Measurements from ENCODE around the gene ULK4.
"Not testable (repeated sequence)": the region's sequence is repeated elsewhere in the genome, so short reads cannot be mapped to it uniquely, and the experiment has no call there.

The ULK4 gene

GRCh38 chr3:41434781-41435180, 527.1 kb downstream of the ULK4 start:
- DNase-seq (ENCODE audit: low spot score): no peak

GRCh38 chr3:41431386-41431785, 530.5 kb downstream of the ULK4 start:
- no peak for DNase-seq (ENCODE audit: low spot score)

DNA sequence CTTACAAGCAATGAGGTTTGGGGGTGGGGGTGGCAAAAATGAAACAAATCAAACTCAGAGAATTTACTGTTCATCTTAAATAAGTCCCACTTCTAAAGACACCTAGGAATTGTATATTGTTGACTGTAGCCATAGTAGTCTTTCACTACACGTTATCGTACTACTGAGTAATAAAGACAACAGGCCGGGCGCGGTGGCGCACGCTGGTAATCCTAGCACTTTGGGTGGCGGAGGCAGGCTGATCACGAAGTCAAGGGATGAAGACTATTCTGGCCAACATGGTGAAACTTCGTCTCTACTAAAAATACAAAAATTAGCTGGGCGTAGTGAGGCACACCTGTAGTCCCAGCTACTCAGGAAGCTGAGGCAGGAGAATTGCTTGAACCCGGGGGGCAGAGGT, 531.0 kb downstream of the ULK4 start:
- no peak for DNase-seq (ENCODE audit: low spot score)

DNA sequence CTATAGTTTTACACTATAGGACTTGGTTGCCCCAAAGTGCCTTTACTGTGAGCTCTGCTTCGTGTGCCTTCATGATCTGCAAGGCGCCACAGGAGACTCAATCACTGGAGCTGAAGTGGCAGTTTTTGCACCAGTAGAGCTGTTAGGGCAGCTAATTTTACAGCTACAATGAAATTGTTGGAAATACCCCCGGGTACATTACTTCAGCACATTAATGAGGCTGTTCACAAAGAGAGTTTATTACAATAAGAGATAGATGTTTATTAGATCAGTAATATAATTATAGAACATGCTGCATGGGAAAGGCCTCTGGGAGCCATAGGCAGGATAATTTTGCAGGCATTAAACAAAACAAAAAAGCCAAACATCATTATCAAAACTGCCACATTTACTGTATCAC, 531.5 kb downstream of the ULK4 start:
- no peak for DNase-seq (ENCODE audit: low spot score)

GRCh38 chr3:41426485-41426884, 535.4 kb downstream of the ULK4 start:
- DNase-seq (ENCODE audit: low spot score): no peak

- DNase-seq (ENCODE audit: low spot score): no peak
These were observed 537.2 kb downstream of the ULK4 start for GRCh38 chr3:41424543-41425300.

- no peak for DNase-seq (ENCODE audit: low spot score)
These were observed 542.1 kb downstream of the ULK4 start for GRCh38 chr3:41419809-41420208.

GRCh38 chr3:41418961-41419691, 542.8 kb downstream of the ULK4 start:
- DNase-seq (ENCODE audit: low spot score): no peak

DNA sequence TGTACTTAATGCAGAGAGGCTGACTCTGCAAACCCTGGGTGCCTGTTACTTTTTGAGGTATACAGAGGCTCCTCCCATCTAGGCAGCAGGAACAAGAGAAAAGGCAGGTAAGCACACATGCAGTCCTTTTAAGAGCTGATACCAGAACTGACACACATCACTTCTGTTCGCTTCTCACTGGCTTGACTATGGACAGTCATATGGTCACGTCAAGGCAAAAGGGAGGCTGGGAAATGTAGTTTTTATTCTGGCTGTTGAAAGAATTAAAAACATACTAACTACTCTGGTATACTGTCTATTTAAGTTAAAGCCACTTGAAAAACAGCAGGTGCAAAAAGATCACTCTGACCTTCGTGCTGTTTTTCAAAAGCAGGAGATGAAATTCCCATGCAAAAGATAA, 544.3 kb downstream of the ULK4 start:
- no peak for DNase-seq (ENCODE audit: low spot score)

- DNase-seq (ENCODE audit: low spot score): no peak
These were observed 550.8 kb downstream of the ULK4 start for GRCh38 chr3:41411065-41411464.

DNA sequence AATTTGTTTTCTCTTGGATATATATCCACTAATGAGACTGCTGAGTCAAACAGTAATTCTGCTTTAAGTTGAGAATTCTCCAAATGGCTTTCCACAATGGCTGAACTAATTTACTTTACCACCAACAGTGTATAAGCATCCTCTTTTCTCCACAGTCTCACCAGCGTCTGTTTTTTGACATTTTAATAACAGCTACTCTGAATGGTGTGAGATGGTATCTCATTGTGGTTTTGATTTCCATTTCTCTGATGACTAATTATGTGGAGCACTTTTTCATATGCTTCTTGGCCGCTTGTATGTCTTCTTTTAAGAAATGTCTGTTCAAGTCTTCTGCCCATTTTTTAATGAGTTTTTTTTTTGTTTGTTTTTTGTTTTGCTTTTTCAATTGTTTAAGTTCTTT, 556.4 kb downstream of the ULK4 start:
- no peak for DNase-seq (ENCODE audit: low spot score)

DNA sequence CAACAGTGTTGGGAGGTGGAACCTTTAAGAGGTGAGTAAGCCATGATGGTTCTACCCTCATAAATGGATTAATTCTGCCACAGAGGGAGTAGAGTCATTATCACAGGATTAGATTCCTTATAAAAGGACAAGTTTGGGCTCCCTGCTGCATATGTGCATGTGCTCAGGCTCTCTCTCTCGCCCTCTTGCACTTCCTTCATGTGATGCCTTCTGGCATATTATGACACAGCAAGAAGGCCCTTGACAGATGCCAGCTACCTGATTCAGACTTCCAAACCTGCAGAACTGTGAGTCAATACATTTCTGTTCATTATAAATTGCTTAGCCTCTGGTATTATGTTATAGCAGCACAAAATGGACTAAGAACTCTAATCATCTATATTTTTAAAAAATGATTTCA, 557.3 kb downstream of the ULK4 start:
- DNase-seq (ENCODE audit: low spot score): no peak

DNA sequence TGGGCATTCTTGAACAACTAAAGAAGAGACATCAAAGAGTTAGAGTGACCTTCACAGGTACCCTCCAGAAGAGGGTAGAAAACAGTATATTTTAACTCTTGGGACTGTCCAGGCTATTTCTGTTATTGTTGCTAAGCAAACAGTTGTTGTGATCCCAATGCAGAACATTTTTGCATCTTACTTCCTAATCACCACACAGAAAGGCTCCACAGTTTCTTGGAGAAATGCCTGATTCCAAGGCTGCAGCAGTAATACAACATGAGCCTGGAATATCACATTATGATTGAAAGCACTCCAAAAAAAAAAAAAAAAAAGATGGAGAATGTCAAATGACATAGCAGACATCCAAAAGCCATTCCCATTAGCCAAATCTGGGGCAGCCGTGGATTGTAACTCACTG, 567.0 kb downstream of the ULK4 start:
- DNase-seq (ENCODE audit: low spot score): no peak

GRCh38 chr3:41370765-41371535, 591.0 kb downstream of the ULK4 start:
- DNase-seq (ENCODE audit: low spot score): not testable (repeated sequence)

GRCh38 chr3:41370307-41370706, 591.6 kb downstream of the ULK4 start:
- no peak for DNase-seq (ENCODE audit: low spot score)

DNA sequence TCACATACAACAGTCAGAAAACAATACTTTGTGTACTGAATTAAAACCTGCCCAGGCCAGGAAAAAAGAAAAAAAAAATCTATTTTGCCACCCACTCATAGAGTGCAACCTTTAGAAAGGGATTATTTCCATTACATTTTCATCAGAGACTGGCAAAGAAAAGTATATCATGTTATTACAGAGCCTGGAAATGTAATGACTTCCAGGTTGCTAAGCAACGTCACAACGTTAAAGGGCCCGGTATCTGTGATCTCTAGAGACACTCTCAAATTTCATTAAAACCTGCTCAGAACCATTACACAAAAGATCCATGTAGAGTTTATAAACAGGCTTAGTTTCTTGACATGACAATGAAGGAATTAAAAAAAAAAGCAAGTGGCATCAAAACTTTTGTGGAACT, 592.1 kb downstream of the ULK4 start:
- DNase-seq (ENCODE audit: low spot score): no peak

DNA sequence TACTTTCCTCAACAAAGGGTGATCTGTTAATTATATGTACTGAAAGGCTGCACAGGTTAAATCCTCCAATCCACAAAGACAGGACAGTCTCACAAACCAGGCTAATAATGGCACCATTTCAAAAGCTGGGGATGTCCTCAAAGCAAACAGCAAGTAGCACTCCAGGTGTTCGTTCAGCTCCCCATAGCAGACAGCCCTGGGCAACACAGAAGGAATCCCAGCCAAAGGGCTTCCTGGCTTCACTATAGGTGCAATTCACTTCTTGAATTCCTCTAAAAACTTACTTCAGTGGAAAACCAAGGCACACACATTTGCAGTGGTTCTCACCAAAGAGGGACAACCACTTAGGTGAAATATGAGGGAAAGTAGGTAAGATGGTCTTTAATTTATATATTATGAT, 595.9 kb downstream of the ULK4 start:
- DNase-seq (ENCODE audit: low spot score): no peak

DNA sequence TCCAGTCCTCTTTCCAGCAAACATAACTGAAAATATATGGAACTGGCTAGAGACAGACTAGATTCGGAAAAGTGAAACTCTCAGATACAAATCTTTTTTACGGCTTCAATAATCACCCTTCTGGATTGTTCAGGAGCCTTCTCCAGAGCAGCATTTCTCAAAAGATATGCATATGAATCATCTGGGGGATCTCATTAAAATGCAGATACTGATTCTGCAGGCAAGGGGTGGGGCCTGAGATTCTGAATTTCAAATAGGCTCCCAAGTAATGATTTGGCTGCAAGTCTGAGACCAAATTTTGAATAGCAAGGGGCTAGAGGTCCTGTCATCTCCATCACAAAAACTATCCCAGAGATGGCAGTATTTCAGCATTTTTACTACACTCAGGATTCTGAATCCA, 597.2 kb downstream of the ULK4 start:
- DNase-seq (ENCODE audit: low spot score): no peak

- no peak for DNase-seq (ENCODE audit: low spot score)
These were observed 597.9 kb downstream of the ULK4 start for GRCh38 chr3:41363830-41364523.

GRCh38 chr3:41362638-41363559, 599.0 kb downstream of the ULK4 start:
- DNase-seq (ENCODE audit: low spot score): no peak

DNA sequence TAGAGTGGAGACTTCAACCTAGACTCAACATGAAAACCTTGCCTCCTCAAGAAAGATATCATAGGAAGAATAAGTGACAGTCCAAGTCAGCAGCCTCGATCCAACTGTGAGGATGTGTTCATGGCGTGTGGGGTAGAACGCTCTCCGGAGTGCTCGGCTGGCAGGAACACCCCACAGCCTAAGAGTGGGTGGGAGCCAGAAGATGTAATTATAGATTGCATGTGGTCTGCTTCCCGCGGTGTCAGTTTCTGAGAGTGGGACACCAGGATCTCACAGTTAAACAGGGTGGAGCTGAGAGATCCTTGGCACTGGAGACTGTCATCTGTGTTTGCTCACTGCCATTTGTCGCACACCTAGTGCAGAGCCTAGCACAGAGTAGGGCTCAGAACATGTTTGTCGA, 604.6 kb downstream of the ULK4 start:
- no peak for DNase-seq (ENCODE audit: low spot score)

Measured in hematopoietic multipotent progenitor cell treated with erythropoietin and hydrocortisone succinate and interleukin-3 and kit ligand, for 15 days (in vitro differentiated cells).